Hematopoietic multipotent progenitor cell treated with erythropoietin and hydrocortisone succinate and interleukin-3 and kit ligand, for 4 days (in vitro differentiated cells): Measurements from ENCODE around the gene CTSC.

ENCODE experiments used
- DNase-seq: peaks from one replicate; pipeline ENCODE4 v3.0.0-alpha.2; 2015

Gene CTSC

DNA sequence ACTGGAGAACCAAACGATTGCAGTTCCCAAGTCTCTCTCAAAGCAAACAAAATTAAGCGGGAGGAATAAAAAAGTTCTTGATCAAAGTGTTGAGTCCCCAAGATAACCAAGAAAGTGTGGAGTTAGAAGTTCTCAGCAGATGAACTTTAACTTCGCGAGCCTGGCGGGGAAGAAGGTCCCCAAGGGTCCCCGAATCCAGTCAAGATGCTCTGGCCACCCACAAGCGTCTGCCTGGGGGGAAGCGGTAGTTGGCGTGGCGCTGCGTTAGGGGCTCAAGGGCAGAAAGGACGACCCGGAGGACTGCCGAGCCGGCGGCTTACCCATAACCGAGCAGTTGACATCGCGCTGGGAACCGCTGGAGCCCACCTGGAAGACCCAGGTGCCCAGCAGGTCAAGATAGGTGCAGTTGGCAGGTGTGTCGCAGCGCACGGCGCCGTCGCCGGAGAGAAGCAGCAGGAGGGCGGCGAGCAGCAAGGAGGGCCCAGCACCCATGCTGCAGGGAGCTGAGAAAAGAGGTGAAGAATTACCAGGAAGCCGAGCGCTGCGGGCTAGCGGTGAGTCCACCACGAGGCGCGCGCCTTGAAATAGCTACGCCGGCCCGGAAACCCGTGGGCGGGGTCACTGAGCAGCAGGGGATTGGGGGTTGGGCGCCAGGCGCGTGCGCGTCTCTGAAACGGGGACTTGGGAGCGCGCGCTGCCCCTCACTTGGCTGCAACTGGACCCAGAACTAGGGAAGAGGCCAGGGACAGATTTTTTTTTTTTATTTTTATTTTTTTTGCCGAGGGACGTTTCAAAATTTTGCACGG is at the start of gene CTSC:
CTSC (minus strand) TSS at position 556 of the 806 bp plus-strand sequence; CDS start at position 492, 64 bp downstream.
- DNase-seq = peak; percentile 99

DNA sequence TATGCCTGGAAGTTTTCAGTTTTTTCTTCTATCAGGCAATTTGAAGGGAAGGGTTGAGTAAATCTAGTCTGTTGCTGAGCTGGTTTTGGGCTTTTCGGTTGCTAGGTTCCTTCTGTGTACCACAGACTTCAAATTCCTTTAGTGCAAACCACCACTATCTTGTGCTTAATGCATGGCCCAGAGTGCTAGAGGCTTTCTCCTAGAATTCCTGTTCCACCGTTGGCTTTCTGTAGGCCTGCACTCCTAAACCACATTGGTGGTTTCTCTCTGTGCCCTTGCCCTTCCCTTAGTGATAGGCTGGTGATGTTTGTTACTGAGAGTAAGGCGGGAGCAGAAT is 47.1 kb upstream of the CTSC start:
- no peak for DNase-seq

DNA sequence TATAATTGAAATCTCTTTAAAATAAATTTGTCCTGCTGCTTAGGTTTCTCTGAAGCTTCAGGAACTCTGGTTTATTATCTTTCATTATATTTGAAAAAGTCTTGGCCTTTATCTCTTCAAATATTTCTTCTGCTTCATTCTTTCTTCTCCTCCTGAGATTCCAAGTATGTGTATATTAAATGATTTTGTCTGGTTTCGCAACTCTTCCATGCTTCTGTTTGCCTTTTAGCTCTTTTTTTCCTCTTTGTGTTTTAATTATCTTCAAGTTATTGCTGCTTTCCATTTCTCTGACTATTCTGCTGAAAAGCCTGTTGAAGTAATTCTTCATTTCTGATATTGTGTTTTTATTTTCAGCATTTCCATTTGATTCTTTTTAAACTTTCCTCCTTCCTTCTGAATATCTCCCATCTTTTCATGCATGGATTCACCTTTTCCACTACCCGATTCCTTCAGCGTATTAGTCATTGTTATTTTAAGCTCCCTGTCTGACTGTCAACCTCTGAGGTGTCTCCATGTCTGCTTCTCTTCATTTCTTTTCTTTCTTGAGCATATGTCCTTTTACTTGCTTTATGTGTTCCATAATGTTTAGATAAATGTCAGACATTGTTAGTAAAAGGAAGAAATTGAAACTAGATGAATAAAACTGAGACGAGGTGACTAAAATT is 46.6 kb upstream of the CTSC start:
- DNase-seq = no peak

DNA sequence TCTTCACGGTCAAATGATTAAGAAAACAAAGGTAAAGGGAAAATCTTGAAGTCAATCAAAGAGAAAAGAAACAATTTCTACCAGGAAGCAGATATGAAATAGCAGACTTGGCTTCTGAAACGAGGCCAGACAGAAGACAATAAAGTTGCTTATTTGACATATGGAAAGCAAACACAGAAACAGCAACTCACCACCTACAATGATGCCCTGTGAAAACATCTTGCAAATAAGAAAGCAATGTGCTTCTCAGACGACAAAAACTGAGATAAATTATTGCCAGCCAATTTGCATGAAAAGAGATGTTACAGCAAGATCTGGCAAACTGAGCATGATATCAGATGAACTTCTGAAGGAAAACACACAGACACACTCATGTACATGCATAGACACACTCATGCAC is 45.9 kb upstream of the CTSC start:
- DNase-seq = no peak

DNA sequence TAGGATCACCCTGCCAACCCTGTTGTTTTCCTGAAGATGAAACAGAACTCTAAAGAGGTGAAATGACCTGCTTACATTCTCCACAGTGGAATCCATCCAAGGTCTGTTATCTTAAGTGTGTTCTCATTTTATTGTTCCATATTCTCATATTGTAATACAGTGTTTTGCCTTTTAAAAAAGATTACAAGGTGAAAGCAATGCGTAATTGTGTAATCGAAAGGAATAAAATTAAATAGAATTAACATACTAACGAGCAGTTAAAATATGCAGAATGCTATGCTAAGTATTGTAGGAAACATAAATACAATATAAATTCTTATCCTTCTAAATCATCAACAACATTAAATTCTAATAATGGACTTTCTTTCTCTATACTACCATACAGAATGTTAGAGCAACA is 41.6 kb upstream of the CTSC start:
- no peak for DNase-seq

DNA sequence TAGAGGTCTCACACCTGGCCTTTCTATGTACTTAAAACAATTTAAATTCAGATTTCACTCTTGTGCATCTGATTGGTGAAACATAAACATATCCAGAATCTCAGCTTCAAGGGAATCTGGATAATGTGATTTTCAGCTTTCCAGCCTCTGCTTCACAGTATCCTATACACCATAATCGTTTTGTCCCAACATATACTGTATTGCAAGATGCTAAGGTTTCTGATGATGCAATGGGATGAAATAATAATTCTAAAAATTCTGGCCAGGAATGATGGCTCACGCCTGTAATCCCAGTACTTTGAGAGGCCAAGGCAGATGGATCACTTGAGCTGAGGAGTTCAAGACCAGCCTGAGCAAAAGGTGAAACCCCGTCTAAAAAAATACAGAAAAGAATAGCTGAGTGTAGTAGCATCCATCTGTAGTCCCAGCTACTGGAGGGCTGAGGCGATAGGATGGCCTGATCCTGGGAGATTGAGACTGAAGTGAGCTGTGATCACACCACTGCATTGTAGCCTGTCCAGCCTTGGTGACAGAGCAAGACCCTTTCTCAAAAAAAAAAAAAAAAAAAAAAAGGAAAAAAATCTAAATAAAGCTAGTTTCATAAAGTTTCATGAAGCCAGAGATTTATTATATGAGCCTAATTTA is 41.0 kb upstream of the CTSC start:
- no peak for DNase-seq

DNA sequence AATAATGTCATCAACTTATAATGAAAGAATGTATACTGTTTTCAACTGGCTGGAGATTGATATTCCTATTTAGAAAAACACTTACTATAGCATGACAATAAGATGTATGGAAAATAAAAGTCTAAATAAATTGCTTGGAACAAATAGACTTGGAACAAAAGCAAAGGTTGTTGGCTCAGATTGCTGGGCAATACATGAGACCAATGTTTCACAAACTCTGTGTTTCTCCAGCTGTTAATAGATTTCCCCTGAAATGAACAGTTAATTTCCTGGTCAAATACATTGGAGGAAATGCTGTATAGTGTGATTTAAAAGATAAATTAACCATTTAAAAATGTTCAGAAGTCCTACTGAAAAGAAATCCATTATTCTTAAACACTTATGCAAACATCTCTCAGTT is 40.1 kb upstream of the CTSC start:
- no peak for DNase-seq

DNA sequence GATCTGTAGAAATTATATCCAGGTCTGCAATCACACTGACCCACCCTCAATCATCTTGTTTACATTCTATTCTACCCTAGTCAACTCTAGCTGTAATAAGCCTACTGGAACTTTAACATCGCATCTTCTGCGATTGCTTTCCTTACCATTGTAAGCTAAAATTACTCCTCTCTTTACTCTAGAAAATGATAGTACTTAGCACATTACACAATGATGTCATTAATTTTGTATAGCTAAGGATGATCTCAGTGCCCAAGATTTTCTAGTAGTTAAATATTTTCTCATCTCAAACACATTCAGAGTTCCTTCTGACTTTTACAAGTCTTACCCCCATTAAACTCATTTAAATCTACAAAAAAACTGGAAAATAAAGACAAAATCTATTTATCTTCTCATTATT is 39.6 kb upstream of the CTSC start:
- DNase-seq = no peak

DNA sequence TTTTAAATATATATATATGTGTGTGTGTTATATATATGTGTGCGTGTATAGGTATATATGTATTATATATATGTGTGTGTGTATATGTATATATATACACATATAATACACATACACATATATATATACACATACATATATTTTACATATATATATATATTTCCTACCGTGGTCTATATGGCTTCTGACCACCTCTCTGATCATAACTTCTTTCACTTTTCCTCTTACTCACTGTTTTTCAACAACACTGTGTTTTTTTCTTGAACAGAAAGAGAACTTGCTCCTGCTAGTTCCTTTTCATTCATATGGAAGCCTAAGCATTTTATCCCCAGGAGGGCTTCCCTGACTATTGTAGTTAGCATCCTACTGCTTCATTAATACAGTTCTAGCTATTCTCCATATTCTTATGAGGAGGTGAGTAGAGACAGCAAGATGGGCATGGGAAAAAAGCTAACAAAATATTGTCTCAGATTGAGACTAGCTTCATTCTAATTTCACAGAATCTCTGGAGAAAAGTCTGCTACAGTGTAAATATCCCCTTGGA is 38.5 kb upstream of the CTSC start:
- no peak for DNase-seq

DNA sequence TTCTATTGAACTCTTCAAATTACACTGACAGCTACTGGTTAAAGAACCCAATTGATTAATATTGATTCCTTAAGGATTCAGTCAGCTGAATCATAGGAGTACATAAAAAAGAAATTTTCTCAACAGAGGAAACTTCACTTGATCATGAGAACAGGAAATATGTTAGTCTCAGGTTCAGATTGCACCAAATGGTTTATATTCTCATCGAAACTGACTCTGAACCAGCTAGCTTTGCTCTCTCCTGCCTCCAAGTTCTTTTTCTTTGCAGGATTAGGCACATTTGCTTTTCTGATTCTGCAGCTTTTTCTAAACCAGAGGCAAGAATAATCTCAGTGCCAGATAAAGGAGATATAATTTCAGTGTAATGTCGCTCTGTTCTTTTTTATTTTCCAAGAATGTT is 33.2 kb upstream of the CTSC start:
- no peak for DNase-seq

DNA sequence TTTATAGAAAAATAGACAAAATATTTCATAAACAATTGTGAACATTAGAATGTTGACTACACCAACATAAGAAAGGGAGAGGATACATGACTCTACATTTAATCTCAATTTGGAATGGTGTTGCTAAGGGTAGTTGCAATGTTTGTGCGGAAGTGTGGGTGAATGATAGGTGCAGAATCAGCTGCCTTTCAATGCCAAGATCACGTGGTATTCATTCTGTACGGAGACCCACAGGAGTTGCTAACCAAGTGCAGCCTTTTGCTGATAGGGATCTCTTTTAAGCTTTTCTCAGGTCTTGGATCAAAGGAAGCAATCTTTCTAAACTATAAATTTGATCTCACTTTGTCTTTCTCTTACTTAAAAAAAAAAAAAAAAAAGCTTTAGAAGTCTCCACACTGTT is 29.8 kb upstream of the CTSC start:
- DNase-seq = no peak

DNA sequence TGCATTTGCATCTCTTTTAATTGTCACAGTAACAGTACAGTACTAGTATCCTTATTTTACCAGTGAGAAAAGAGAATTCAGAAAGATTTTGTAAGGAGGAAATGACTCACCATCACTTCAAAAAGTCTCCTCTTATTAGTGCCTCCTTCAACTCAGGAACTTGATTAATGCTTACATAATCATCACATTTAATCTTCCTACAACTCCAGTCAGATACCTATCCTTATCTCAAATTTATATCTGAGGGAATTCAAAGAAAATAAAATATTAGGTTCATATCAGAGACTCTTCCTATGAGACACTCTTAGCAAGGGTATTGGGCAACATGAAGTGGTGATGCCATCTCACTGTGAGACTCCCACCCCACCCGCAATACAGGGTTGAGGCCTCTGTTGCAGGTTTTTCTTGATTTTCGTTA is 26.1 kb upstream of the CTSC start:
- peak; percentile 47 for DNase-seq

DNA sequence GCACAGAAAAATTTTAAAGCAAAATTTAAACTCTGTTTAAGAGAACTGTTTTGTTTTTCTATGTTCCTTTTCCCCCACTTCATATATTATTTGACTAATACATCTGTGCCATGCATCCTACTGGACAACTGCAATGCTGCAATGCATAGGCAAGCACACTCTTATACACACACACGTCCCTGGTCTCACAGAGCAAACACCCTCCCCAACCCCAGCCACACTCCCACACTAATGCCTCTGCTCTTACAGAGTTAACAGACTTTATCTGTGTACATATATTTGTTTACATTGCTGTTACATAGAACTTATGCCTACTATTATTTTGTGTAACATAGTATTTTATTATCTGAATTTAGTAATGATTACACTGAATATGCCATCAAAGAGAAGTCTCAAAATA is 25.5 kb upstream of the CTSC start:
- no peak for DNase-seq

DNA sequence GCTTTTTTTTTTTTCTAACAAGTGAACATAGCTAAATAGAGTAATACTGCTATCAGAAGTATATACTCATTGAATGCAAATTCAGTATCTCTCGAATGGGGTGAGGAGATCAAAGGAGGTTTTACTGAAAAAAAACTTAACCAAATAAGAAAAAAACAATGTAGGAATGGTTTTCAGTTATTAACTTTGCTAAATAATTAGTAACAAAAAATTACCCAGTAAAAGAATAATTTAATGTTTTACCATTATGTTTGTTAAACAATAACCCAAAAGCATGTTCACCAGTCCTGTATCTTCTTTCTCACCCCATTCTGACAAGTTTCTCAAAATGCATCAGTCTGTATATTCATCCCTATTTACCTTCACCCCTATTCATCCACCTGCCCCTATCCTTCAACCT is 22.6 kb upstream of the CTSC start:
- no peak for DNase-seq

DNA sequence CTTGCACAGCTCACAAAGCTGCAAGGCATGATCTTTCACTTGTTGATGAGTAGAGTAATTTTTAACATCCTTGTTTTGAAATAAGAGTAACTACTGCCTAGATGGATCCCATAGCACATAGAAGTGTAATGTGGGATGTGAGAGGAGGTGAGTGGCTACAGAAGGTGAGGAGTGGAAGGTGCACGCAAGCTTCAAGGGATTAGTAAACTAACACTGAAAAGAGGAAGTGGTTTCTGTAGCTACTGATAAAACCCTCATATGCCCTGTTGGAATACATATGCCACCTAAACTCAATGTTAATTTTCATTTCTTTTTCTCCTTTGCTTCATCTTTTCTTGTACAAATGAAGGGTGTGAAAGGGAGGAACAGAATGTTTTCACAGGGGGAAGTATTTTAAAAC is 22.0 kb upstream of the CTSC start:
- DNase-seq = peak; percentile 83

DNA sequence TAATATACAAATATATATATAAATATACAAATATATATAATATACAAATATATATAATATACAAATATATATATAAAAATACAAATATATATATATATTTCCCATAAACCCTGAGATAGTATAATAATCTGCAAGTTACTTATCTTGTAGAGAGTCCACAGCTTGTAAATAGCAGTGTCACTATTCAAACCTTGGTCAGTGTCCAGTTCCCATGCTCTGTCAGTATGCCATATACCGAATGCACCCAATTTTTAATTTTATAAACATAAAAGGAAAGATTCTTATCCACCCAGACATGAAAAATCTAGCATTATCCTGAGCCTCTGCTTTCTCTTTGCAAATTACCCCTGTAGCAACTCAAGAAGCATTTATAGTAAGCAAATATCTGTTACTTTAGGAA is 21.6 kb upstream of the CTSC start:
- no peak for DNase-seq

DNA sequence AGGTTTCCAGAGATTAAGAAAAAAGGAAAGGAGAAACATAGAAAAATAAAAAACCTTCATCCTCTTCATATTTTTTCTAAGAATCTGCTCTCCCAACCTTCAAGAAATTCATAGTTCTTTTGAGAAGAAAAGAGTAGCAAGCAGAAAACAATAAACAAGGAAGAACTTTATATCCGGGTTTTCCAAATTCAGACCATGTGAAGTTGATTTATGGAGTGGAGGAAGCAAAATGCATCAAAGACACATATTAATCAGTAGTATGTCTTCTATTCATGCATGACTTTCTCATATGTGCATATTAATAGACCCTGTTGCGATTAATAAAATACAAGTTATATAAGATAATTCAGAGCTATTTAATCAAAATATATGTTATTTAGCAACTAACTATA is 20.5 kb upstream of the CTSC start:
- DNase-seq = no peak

DNA sequence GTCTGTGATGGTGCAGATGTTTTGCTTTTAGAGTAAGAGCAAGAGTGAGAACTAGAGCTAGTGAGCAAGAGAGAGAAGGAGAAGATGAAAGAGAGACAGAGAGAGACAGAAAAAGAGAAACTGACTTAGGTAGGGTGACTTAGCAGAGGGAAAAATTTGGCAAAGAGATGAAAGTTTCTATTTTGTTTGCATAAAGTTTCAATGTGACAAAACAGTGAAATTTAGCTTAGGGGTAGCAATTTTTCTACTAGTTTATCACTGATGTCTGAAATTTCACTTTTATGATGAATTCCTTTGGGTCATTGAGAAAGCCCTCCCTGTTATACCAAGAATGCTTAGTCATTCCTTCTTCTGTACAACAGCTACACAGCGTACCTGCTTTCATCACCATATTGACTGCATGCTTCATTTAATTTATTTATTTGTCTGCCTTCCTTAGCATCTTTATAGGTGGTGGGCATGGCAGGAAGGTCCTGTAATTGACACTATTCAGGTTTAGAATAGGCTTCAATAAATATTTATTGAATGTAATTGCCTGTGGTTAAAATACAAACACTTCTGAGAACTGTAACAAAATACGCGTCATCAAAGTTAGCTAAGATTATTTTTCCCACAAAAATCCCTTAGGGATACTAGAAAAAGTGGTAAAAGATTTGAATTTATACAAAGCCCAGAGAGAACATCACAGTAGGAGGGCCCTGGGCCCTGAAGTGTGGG is 19.9 kb upstream of the CTSC start:
- peak; percentile 57 for DNase-seq

DNA sequence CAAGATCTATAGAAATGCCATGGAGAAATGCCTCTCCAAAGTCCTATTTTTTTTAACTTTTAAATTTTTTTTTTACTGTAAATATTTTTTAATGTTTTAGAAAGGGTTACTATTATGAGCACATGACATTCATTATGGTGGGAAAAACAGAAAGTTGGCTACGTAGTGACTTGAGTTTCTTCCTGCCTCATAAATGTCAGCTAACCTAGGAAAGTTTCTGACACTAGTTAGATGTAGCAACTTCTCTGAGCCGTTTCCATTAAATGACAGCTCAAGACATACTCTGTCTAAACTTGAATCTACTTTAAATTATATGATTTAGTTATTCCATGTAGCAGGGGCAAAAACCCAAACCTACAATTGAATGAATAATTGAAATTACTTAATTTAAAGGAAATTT is 18.4 kb upstream of the CTSC start:
- no peak for DNase-seq

DNA sequence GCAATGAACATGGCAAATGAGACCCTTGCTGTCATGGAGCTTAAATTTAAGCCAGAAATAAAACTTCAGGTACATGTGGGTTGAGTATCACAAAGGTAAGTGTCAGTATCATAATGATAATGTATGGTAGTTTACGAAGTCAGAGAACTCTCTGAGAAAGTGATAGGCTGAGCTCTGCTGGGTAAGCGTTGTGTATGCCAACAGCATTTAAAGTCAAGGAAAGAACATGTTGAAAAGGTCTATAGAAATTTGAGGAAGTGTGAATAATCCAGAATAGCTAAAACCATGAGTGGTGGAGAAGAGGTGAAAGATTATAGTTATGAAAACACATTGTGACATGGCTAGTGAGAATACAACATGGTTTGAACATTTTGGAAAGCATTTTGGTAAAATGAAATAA is 17.4 kb upstream of the CTSC start:
- no peak for DNase-seq

DNA sequence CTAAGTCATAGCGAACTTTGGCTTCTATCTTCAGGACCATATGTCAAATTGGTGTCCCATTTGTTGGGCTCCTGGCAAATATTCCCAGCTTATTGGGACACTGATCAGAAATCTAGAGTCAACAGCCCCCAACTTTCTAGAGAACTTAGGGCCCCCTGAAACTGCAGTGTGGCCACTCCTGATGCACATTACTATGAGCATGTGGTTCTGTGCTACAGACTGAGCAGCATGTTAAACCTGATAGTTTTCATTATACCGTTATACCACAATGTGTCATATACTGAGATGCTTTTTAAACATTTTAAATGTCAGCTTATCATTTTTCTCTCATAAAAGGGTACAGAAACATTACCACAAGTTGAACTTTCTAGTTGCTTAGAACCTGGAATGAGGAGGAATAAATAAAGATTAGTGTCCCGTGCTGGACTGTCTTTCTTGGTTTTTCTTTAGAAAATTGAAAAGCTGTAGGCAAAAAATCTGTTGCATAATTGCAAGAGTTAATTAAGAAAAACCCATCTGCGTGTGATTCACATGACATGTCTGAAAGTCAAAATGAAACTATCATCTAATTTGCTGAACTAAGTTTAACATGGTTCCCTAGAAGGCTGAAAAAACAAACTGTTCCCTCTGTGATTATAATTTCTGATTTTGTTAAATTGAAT is 16.4 kb upstream of the CTSC start:
- no peak for DNase-seq

DNA sequence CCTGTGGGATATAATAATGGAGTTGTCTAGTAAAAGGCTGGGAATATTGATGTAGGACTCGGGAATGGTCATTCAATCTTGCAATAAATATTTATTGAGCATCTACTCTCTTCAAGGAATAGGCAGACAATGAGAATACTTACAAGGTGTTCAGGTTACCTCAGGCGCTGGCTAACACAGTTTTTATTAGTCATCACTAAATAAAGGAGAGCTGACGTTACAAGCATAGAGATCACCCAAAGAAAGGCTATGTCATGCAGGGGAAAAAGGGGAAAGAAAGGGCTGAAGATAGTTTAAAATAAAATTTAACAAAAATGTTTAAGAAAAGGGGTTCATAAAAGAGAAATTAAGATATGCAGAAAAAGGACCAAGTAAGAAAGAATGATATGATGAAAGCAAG is 15.8 kb upstream of the CTSC start:
- no peak for DNase-seq

DNA sequence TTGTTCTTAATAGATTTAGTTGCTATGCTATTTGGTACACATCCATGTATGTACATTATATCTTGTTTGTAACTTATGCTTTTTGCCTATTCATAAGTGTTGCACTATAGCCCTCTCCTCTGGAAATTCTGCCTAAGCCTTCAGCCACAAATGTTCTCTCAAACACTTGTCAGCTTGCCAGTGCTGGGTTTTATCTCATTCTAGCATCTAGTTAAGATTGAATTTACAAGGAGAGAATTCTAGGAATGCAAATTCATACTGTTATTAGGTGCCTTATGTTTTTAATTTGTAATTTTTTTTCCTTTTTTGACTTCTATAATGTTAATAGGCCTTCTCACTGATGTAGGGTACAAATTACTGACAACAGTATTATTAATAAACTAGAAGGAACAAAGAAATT is 14.6 kb upstream of the CTSC start:
- peak; percentile 51 for DNase-seq
